GM10266 (cell line): Measurements from ENCODE around the gene RORC.

Experiments used
- DNase-seq: peaks from one replicate; pipeline ENCODE4 v3.0.0; 2012; ENCODE audit errors: extremely low spot score
- CTCF ChIP-seq: IDR thresholded peaks from 2 replicates; pipeline ENCODE4 v1.5.1; 2012; ENCODE audit warnings: mild to moderate bottlenecking, low read depth; ENCODE audit not compliant: control insufficient read depth, insufficient read depth; ENCODE audit errors: missing control alignments

RORC gene

GRCh38 chr1:151805066-151805820 lies 26.4 kb downstream of the RORC start, which contains the start of gene LINGO4:
Gene LINGO4 (minus strand): TSS chr1:151805419. CDS start chr1:151802704, 2,715 bp downstream.
- no peak for DNase-seq
- no peak for TF ChIP-seq CTCF

GRCh38 chr1:151803915-151804314 lies 27.7 kb downstream of the RORC start:
- no peak for TF ChIP-seq CTCF
- no peak for DNase-seq

- no peak for DNase-seq
- TF ChIP-seq CTCF, result no peak
Measured at GRCh38 chr1:151803164-151803563, 28.4 kb downstream of the RORC start.

GRCh38 chr1:151802372-151802771 lies 29.2 kb downstream of the RORC start:
- no peak for TF ChIP-seq CTCF
- no peak for DNase-seq

GRCh38 chr1:151801846-151802245 lies 29.8 kb downstream of the RORC start:
- TF ChIP-seq CTCF, result no peak
- DNase-seq, result no peak

- DNase-seq, result no peak
- no peak for TF ChIP-seq CTCF
Measured at GRCh38 chr1:151801310-151801820, 30.2 kb downstream of the RORC start.

GRCh38 chr1:151800830-151801229 lies 30.8 kb downstream of the RORC start:
- TF ChIP-seq CTCF, result no peak
- no peak for DNase-seq
